Measurements from ENCODE around the gene ANKRD27.

ANKRD27 gene

GRCh38 chr19:32672841-32673240 lies 2.1 kb downstream of the ANKRD27 start:
- no peak for DNase-seq (ENCODE audit: extremely low read depth, low read depth)
- TF ChIP-seq CTCF (IDR thresholded peaks at IDR 0.05; ENCODE audit: low read depth, low read length), result no peak

- TF ChIP-seq CTCF (IDR thresholded peaks at IDR 0.05; ENCODE audit: low read depth, low read length), result no peak
- DNase-seq (ENCODE audit: extremely low read depth, low read depth), result no peak
These were observed 2.9 kb downstream of the ANKRD27 start for GRCh38 chr19:32671883-32672593.

- DNase-seq (ENCODE audit: extremely low read depth, low read depth), result no peak
- TF ChIP-seq CTCF (IDR thresholded peaks at IDR 0.05; ENCODE audit: low read depth, low read length), result no peak
These were observed 5.7 kb downstream of the ANKRD27 start for GRCh38 chr19:32669310-32669709.

- no peak for TF ChIP-seq CTCF (IDR thresholded peaks at IDR 0.05; ENCODE audit: low read depth, low read length)
- no peak for DNase-seq (ENCODE audit: extremely low read depth, low read depth)
These were observed 8.9 kb downstream of the ANKRD27 start for GRCh38 chr19:32666084-32666483.

GRCh38 chr19:32662186-32662585 lies 12.8 kb downstream of the ANKRD27 start:
- DNase-seq (ENCODE audit: extremely low read depth, low read depth), result no peak
- no peak for TF ChIP-seq CTCF (IDR thresholded peaks at IDR 0.05; ENCODE audit: low read depth, low read length)

- TF ChIP-seq CTCF (IDR thresholded peaks at IDR 0.05; ENCODE audit: low read depth, low read length), result no peak
These were observed 13.7 kb downstream of the ANKRD27 start for GRCh38 chr19:32661318-32661717.

GRCh38 chr19:32658527-32658926 lies 16.5 kb downstream of the ANKRD27 start:
- no peak for DNase-seq (ENCODE audit: extremely low read depth, low read depth)
- TF ChIP-seq CTCF (IDR thresholded peaks at IDR 0.05; ENCODE audit: low read depth, low read length), result no peak

More at GRCh38 chr19:32661318-32661717, 13.7 kb downstream of the ANKRD27 start:
- DNase-seq (ENCODE audit: extremely low read depth, low read depth), result no peak
